GM12878 (cell line): ENCODE data around the gene MEF2D. TPM values are rescaled to one million over a fixed set of nuclear protein-coding genes. Genes with fewer than 3 reads are reported as not detected.

Source experiments
- ATAC-seq: fragments of 200-7000 bp; cut with Tn5 transposase; 3 replicates; pipeline ENCODE4 v1.9.1; 2020; ENCODE audit warnings: mild to moderate bottlenecking, moderate library complexity
- BruUV-seq: library from RNA; stranded (reverse); fragments of 400-500 nt; replicated peaks from 2 replicates; lab custom pipeline; 2021; lab: Mats Ljungman, UMichigan
- CTCF ChIA-PET: fragments of 300-600 bp; sonication (Branson Sonifier 250); formaldehyde crosslinking; extraction: SDS; loops from one replicate; lab custom pipeline; 2021; ENCODE audit warnings: inconsistent platforms; lab: Yijun Ruan, JAX
- POLR2A ChIA-PET: fragments of 350-600 bp; formaldehyde crosslinking; extraction: SDS; loops from one replicate; lab custom pipeline; 2021; ENCODE audit warnings: inconsistent platforms; lab: Charles Lee
- RAD21 ChIA-PET: fragments of 300-600 bp; sonication (Branson Sonifier 250); formaldehyde crosslinking; loops from one replicate; lab custom pipeline; 2023; ENCODE audit warnings: antibody characterized with exemption; ENCODE audit not compliant: unreplicated experiment; lab: Charles Lee
- SMC1A ChIA-PET: fragments of 300-600 bp; sonication (Branson Sonifier 250); formaldehyde crosslinking; loops from one replicate; lab custom pipeline; 2023; ENCODE audit not compliant: unreplicated experiment, uncharacterized antibody; lab: Charles Lee
- DNase-seq: peaks from one replicate; pipeline ENCODE4 v3.0.0-alpha.2; 2011; ENCODE audit warnings: low read depth, low spot score
- FAIRE-seq: peaks from 3 replicates; lab custom pipeline; 2011; peaks lifted over from hg19 to GRCh38; lab: Jason Lieb, UNC
- H2AFZ ChIP-seq: 2 replicates; pipeline ENCODE4 v1.6.0; 2011; ENCODE audit warnings: low read depth, low read length, control low read depth; ENCODE audit not compliant: control insufficient read depth
- H3K27ac ChIP-seq: 2 replicates; pipeline ENCODE4 v1.5.1; 2011; ENCODE audit warnings: control low read depth; ENCODE audit not compliant: control insufficient read depth, insufficient read depth
- H3K27me3 ChIP-seq, 2 experiments: replicated peaks in 1 of 2; 2 replicates each; pipeline versions ENCODE4 v1.6.0 to v1.6.1; 2011; ENCODE audit warnings: low read length in 1 of 2; ENCODE audit not compliant: control insufficient read depth in 2 of 2, insufficient read depth in 2 of 2
- H3K36me3 ChIP-seq, 2 experiments: 2 replicates each; pipeline ENCODE4 v1.5.1; 2011; ENCODE audit warnings: low read length in 1 of 2; ENCODE audit not compliant: control insufficient read depth in 2 of 2, insufficient read depth in 2 of 2
- H3K4me1 ChIP-seq: 2 replicates; pipeline ENCODE4 v1.6.1; 2011; ENCODE audit warnings: mild to moderate bottlenecking, low read length, moderate library complexity, mixed read lengths; ENCODE audit not compliant: control insufficient read depth, insufficient read depth
- H3K4me2 ChIP-seq: 2 replicates; pipeline ENCODE4 v1.6.0; 2011; ENCODE audit warnings: control low read depth; ENCODE audit not compliant: control insufficient read depth, insufficient read depth
- H3K4me3 ChIP-seq: fragments of 200-600 bp; sonication (generic); 2 replicates; pipeline ENCODE4 v1.5.1; 2016
- H3K79me2 ChIP-seq: 2 replicates; pipeline ENCODE4 v1.6.0; 2011; ENCODE audit warnings: low read length; ENCODE audit not compliant: control insufficient read depth, insufficient read depth
- H3K9ac ChIP-seq: 2 replicates; pipeline ENCODE4 v1.8.0; 2011; ENCODE audit warnings: low read length, control low read depth, mixed read lengths; ENCODE audit not compliant: control insufficient read depth, insufficient read depth
- H3K9me3 ChIP-seq: replicated peaks from 3 replicates; pipeline ENCODE4 v1.5.1; 2011; ENCODE audit warnings: mild to moderate bottlenecking, low read length; ENCODE audit not compliant: control insufficient read depth, insufficient read depth
- H4K20me1 ChIP-seq: 2 replicates; pipeline ENCODE4 v1.6.0; 2011; ENCODE audit not compliant: control insufficient read depth, insufficient read depth
- CBFB ChIP-seq: IDR thresholded peaks from 2 replicates; pipeline ENCODE4 v1.6.1; 2016; ENCODE audit warnings: antibody characterized with exemption, low read depth
- CBX3 ChIP-seq: fragments of 200-600 bp; sonication (generic); IDR thresholded peaks from 2 replicates; pipeline ENCODE4 v1.6.1; 2016; ENCODE audit warnings: low read depth, borderline replicate concordance
- CEBPB ChIP-seq, 2 experiments: fragments of 150-350 bp in 1 of 2; IDR thresholded peaks; 2 replicates each; pipeline ENCODE4 v1.6.1; 2012 to 2014; ENCODE audit warnings: low read depth in 2 of 2, low read length in 2 of 2, borderline replicate concordance in 1 of 2, inconsistent platforms in 1 of 2
- EGR1 ChIP-seq, 2 experiments: IDR thresholded peaks; 1 replicate in 1 of 2; 2 replicates in 1 of 2; pipeline ENCODE4 v1.6.1; 2011 to 2012; ENCODE audit warnings: low read depth in 2 of 2, low read length in 2 of 2, borderline replicate concordance in 1 of 2, mild to moderate bottlenecking in 1 of 2, moderate library complexity in 1 of 2
- GATAD2B ChIP-seq: fragments of 450-650 bp; conservative IDR thresholded peaks from 2 replicates; pipeline ENCODE4 v1.6.1; 2017; ENCODE audit warnings: low read depth, mild to moderate bottlenecking, moderate library complexity
- HDAC2 ChIP-seq: fragments of 200-600 bp; sonication (generic); IDR thresholded peaks from 2 replicates; pipeline ENCODE4 v1.6.1; 2017
- MXI1 ChIP-seq: fragments of 150-350 bp; IDR thresholded peaks from 2 replicates; pipeline ENCODE4 v1.6.1; 2011; ENCODE audit warnings: low read depth, mild to moderate bottlenecking, inconsistent platforms, low read length, improper control_type of control experiment
- POLR2A ChIP-seq: IDR thresholded peaks from 2 replicates; pipeline ENCODE4 v1.6.1; 2011; ENCODE audit warnings: low read depth, mild to moderate bottlenecking, low read length
- POLR2AphosphoS2 ChIP-seq: IDR thresholded peaks from 2 replicates; pipeline ENCODE4 v1.6.1; 2011; ENCODE audit warnings: low read depth, mild to moderate bottlenecking, low read length, improper control_type of control experiment, moderate library complexity
- RUNX3 ChIP-seq: IDR thresholded peaks from 2 replicates; pipeline ENCODE4 v1.6.1; 2012; ENCODE audit warnings: low read length, inconsistent platforms
- SUPT20H ChIP-seq: IDR thresholded peaks from 2 replicates; pipeline ENCODE4 v1.6.1; 2011; ENCODE audit warnings: low read depth, mild to moderate bottlenecking, low read length, moderate library complexity, borderline replicate concordance; ENCODE audit not compliant: control insufficient read depth
- USF2 ChIP-seq: IDR thresholded peaks from 2 replicates; pipeline ENCODE4 v1.6.1; 2011; ENCODE audit warnings: low read depth, low read length, improper control_type of control experiment, borderline replicate concordance
- ZNF24 ChIP-seq: fragments of 450-650 bp; IDR thresholded peaks from 2 replicates; pipeline ENCODE4 v1.6.1; 2017; ENCODE audit warnings: antibody characterized with exemption, mild to moderate bottlenecking
- WGBS: methylation state at CpG from one replicate; pipeline ENCODE4 v1.1.6; 2016; ENCODE audit warnings: low lambda C conversion rate; ENCODE audit not compliant: insufficient replicate concordance, insufficient coverage; ENCODE audit errors: missing lambda C conversion rate; 5-methylcytosine and 5-hydroxymethylcytosine counted together
- in situ Hi-C: fragments of 300-500 bp; cut with MboI; formaldehyde crosslinking; loops from 9 replicates; pipeline ENCODE4 v1.14.3; 2018; ENCODE audit warnings: mixed read lengths
- intact Hi-C: fragments of 100-400 bp; cut with micrococcal nuclease; formaldehyde crosslinking; loops from one replicate; pipeline ENCODE4 v1.14.2; 2022; ENCODE audit not compliant: unreplicated experiment
- polyA plus RNA-seq, 11 experiments: library from polyadenylated mRNA; depleted of rRNA in 4 of 11; unstranded in 6 of 11; stranded (reverse) in 5 of 11; fragments of >200 nt; fragmentation: Nextera tagmentation in 4 of 11; fragmentation: Illumina TruSeq in 1 of 11; extraction: Ambion mirVana in 4 of 11; extraction: Trizol in 1 of 11; gene quantifications; 1 replicate in 1 of 11; 2 replicates in 10 of 11; pipeline versions ENCODE4 v1.2.1 to v1.2.3, GENCODE V29; 2011 to 2016; ENCODE audit warnings: inconsistent platforms in 2 of 11, missing spikeins in 2 of 11, low read depth in 1 of 11
- total RNA-seq, 4 experiments: library from RNA; depleted of rRNA in 3 of 4; stranded (reverse); fragments of >200 nt in 3 of 4; fragmentation: Illumina TruSeq in 1 of 4; extraction: Trizol in 1 of 4; gene quantifications; 2 replicates each; pipeline versions ENCODE4 v1.2.1 to v1.2.3, GENCODE V29; 2013 to 2021
- TF ChIP-seq, protein P1 (sequence below): fragments of 150-350 bp; IDR thresholded peaks from 2 replicates; pipeline ENCODE4 v1.6.1; 2016; ENCODE audit warnings: low read depth, low read length
- TF ChIP-seq, protein P2 (sequence below): fragments of 450-650 bp; IDR thresholded peaks from 2 replicates; pipeline ENCODE4 v1.6.1; 2017; ENCODE audit warnings: mild to moderate bottlenecking, moderate library complexity
- TF ChIP-seq, protein P3 (sequence below): IDR thresholded peaks from 2 replicates; pipeline ENCODE4 v1.6.1; 2011; ENCODE audit warnings: borderline replicate concordance, low read depth, mild to moderate bottlenecking, moderate library complexity, mixed read lengths, low read length; ENCODE audit not compliant: insufficient read depth; ENCODE audit errors: extremely low read length

MEF2D gene
- total and polyA plus RNA-seq, 10 of the 15 experiments (the other 5 are each of a cell fraction or from before 2014, with no cell fraction given) = 0.61 to 53.0 (median 15.2) TPM

DNA sequence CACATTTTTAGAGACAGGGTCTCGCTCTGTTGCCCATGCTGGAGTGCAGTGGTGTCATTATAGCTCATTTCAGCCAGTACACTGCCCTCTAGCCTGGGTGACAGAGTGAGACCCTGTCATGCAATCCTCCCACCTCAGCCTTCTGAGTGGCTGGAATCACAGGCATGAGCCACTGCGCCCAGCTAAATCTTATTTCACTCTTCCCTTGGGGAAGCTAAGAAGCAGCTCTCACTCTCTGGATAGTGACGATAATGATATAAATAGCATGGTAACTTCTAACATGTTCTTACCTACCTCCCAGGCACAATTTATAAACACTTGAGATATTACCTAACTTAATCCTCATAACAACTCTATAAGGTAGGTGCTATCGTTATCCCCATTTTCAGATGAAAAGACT lies 46.9 kb upstream of the MEF2D start:
- ChIA-PET SMC1A (no interaction called here), RAD21 (no interaction called here), CTCF (interaction anchor here (1.1 to 1.6 kb wide), 3 partner anchors 67 to 161 kb away, joined by 3 read pairs; no protein-coding TSS in a partner anchor), POLR2A (interaction anchor here (0.9 kb wide), 1 partner anchor 209 kb away, joined by 5 read pairs; no protein-coding TSS in a partner anchor)
- no peaks in the 10 kb centered on the region for H3K79me2 ChIP-seq
- intact Hi-C loops (no loop called here), in situ Hi-C loops (no loop called here)
- H3K9me3 ChIP-seq = no peaks in the 10 kb centered on the region
- H3K4me1 ChIP-seq = no peaks in the 10 kb centered on the region
- 67% methylated on average over 4 of the region's 4 CpGs for WGBS
- no peak overlapping the region for H3K27ac ChIP-seq
- no peaks in the 10 kb centered on the region for H3K27me3 ChIP-seq
- ATAC-seq (no peak; the same call in 2 of the 3 replicates), FAIRE-seq (no peak), DNase-seq (no peak)
- no peak overlapping the region for H3K4me2 ChIP-seq
- peaks cover 0 to 2% of the 10 kb centered on the region in 2 experiments; a peak in 3 of 4 replicates for H3K36me3 ChIP-seq
- no peak overlapping the region for H3K4me3 ChIP-seq
- no peaks in the 10 kb centered on the region for H4K20me1 ChIP-seq
- no peak overlapping the region for H3K9ac ChIP-seq
- BruUV-seq = no TSS peak
- H2AFZ ChIP-seq = no peak overlapping the region
- TF ChIP-seq POLR2A = no peak
- TF ChIP-seq, protein P1, sequence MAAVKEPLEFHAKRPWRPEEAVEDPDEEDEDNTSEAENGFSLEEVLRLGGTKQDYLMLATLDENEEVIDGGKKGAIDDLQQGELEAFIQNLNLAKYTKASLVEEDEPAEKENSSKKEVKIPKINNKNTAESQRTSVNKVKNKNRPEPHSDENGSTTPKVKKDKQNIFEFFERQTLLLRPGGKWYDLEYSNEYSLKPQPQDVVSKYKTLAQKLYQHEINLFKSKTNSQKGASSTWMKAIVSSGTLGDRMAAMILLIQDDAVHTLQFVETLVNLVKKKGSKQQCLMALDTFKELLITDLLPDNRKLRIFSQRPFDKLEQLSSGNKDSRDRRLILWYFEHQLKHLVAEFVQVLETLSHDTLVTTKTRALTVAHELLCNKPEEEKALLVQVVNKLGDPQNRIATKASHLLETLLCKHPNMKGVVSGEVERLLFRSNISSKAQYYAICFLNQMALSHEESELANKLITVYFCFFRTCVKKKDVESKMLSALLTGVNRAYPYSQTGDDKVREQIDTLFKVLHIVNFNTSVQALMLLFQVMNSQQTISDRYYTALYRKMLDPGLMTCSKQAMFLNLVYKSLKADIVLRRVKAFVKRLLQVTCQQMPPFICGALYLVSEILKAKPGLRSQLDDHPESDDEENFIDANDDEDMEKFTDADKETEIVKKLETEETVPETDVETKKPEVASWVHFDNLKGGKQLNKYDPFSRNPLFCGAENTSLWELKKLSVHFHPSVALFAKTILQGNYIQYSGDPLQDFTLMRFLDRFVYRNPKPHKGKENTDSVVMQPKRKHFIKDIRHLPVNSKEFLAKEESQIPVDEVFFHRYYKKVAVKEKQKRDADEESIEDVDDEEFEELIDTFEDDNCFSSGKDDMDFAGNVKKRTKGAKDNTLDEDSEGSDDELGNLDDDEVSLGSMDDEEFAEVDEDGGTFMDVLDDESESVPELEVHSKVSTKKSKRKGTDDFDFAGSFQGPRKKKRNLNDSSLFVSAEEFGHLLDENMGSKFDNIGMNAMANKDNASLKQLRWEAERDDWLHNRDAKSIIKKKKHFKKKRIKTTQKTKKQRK = no peak
- TF ChIP-seq USF2 = no peak
- TF ChIP-seq EGR1 (IDR thresholded peaks at IDR 0.05; ENCODE audit: borderline replicate concordance in 1 of 2, low read depth in 2 of 2, low read length in 2 of 2) = no peak
- TF ChIP-seq SUPT20H = no peak
- TF ChIP-seq, protein P2, sequence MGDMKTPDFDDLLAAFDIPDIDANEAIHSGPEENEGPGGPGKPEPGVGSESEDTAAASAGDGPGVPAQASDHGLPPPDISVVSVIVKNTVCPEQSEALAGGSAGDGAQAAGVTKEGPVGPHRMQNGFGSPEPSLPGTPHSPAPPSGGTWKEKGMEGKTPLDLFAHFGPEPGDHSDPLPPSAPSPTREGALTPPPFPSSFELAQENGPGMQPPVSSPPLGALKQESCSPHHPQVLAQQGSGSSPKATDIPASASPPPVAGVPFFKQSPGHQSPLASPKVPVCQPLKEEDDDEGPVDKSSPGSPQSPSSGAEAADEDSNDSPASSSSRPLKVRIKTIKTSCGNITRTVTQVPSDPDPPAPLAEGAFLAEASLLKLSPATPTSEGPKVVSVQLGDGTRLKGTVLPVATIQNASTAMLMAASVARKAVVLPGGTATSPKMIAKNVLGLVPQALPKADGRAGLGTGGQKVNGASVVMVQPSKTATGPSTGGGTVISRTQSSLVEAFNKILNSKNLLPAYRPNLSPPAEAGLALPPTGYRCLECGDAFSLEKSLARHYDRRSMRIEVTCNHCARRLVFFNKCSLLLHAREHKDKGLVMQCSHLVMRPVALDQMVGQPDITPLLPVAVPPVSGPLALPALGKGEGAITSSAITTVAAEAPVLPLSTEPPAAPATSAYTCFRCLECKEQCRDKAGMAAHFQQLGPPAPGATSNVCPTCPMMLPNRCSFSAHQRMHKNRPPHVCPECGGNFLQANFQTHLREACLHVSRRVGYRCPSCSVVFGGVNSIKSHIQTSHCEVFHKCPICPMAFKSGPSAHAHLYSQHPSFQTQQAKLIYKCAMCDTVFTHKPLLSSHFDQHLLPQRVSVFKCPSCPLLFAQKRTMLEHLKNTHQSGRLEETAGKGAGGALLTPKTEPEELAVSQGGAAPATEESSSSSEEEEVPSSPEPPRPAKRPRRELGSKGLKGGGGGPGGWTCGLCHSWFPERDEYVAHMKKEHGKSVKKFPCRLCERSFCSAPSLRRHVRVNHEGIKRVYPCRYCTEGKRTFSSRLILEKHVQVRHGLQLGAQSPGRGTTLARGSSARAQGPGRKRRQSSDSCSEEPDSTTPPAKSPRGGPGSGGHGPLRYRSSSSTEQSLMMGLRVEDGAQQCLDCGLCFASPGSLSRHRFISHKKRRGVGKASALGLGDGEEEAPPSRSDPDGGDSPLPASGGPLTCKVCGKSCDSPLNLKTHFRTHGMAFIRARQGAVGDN = no peak
- no peak for TF ChIP-seq POLR2AphosphoS2
- TF ChIP-seq HDAC2 = no peak
- TF ChIP-seq MXI1 = no peak
- TF ChIP-seq CBFB = no peak
- TF ChIP-seq CBX3 = no peak
- TF ChIP-seq ZNF24 = no peak
- TF ChIP-seq GATAD2B = no peak
- TF ChIP-seq CEBPB (IDR thresholded peaks at IDR 0.05; ENCODE audit: borderline replicate concordance in 1 of 2, low read depth in 2 of 2, low read length in 2 of 2) = no peak
- no peak for TF ChIP-seq RUNX3
- TF ChIP-seq, protein P3, sequence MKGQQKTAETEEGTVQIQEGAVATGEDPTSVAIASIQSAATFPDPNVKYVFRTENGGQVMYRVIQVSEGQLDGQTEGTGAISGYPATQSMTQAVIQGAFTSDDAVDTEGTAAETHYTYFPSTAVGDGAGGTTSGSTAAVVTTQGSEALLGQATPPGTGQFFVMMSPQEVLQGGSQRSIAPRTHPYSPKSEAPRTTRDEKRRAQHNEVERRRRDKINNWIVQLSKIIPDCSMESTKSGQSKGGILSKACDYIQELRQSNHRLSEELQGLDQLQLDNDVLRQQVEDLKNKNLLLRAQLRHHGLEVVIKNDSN = no peak
